Type B pancreatic cell (in vitro differentiated cells): ENCODE data around the gene EFHC2. TPM values are rescaled to one million over a fixed set of nuclear protein-coding genes. Genes with fewer than 3 reads are reported as not detected.

Source experiments
- DNase-seq: peaks from one replicate; pipeline ENCODE4 v3.0.0; 2021; ENCODE audit warnings: mixed read lengths; ENCODE audit not compliant: unreplicated experiment; ENCODE audit errors: extremely low spot score
- H3K27ac Mint-ChIP-seq: 2 replicates; pipeline ENCODE4 v1.8.0; 2021; ENCODE audit warnings: mild to moderate bottlenecking, mixed read lengths
- H3K27me3 Mint-ChIP-seq: 2 replicates; pipeline ENCODE4 v1.8.0; 2021; ENCODE audit warnings: mixed read lengths
- H3K36me3 Mint-ChIP-seq: 2 replicates; pipeline ENCODE4 v1.8.0; 2021; ENCODE audit warnings: mixed read lengths
- H3K4me1 Mint-ChIP-seq: one replicate; pipeline ENCODE4 v1.8.0; 2021; ENCODE audit warnings: mixed read lengths; ENCODE audit not compliant: unreplicated experiment
- H3K4me3 Mint-ChIP-seq: 2 replicates; pipeline ENCODE4 v1.8.0; 2021; ENCODE audit warnings: mild to moderate bottlenecking, mixed read lengths
- H3K9me3 Mint-ChIP-seq: 2 replicates; pipeline ENCODE4 v1.8.0; 2021; ENCODE audit warnings: mixed read lengths
- CTCF ChIP-seq: fragments of 200-600 bp; sonication (generic); conservative IDR thresholded peaks from 2 replicates; pipeline ENCODE4 v1.5.0; 2021; ENCODE audit warnings: antibody characterized with exemption, mild to moderate bottlenecking
- total RNA-seq: library from RNA; stranded (reverse); gene quantifications from 2 replicates; pipeline ENCODE4 v1.2.1, GENCODE V29; 2021; ENCODE audit warnings: low replicate concordance

EFHC2 gene
- total RNA-seq, 1 donor from 2014 or later: 2.1 TPM

- DNase-seq: no peak
Observed at GRCh38 chrX:44349561-44349960, 6.1 kb upstream of the EFHC2 start.

GRCh38 chrX:44344687-44345086, 1.2 kb upstream of the EFHC2 start:
- TF ChIP-seq CTCF: no peak
- no peak overlapping the region for H3K27ac Mint-ChIP-seq
- no peaks in the 10 kb centered on the region for H3K9me3 Mint-ChIP-seq
- no peaks in the 10 kb centered on the region for H3K27me3 Mint-ChIP-seq
- peak overlapping the region; percentile 82 for H3K4me3 Mint-ChIP-seq
- no peak for DNase-seq
- no peaks in the 10 kb centered on the region for H3K36me3 Mint-ChIP-seq
- H3K4me1 Mint-ChIP-seq: peaks cover 7% of the 10 kb centered on the region

More at GRCh38 chrX:44349561-44349960, 6.1 kb upstream of the EFHC2 start:
- H3K36me3 Mint-ChIP-seq: no peaks in the 10 kb centered on the region
- no peak overlapping the region for H3K27ac Mint-ChIP-seq
- TF ChIP-seq CTCF: no peak
- H3K9me3 Mint-ChIP-seq: no peaks in the 10 kb centered on the region
- H3K4me3 Mint-ChIP-seq: no peak overlapping the region
- no peaks in the 10 kb centered on the region for H3K27me3 Mint-ChIP-seq
- peaks cover 4% of the 10 kb centered on the region for H3K4me1 Mint-ChIP-seq

DNA sequence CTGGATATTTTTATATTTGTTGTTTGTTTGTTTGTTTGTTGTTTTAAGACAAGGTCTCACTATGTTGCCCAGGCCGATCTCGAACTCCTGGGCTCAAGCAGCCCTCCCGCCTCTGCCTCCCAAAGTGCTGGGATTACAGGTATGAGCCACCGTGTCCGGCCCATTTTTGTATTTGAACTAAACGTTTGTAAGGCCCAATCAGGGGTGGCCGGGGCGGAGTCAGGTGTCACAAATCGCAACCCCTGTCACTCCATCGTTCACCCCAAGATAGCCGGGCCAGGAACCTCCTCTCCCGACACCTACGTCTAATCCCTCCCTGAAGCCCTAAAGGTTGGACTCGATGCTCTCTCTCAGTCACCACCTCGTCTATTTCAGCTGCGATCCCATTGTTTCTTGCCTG, 722 bp upstream of the EFHC2 start:
- Mint-ChIP-seq H3K36me3 (no peaks in the 10 kb centered on the region), H3K4me3 (peak overlapping the region; percentile 82), H3K27ac (no peak overlapping the region), H3K27me3 (no peaks in the 10 kb centered on the region), H3K9me3 (no peaks in the 10 kb centered on the region), H3K4me1 (peaks cover 7% of the 10 kb centered on the region)
- TF ChIP-seq CTCF: no peak
- DNase-seq: no peak

GRCh38 chrX:44342866-44343265, 606 bp downstream of the EFHC2 start:
- peaks cover 7% of the 10 kb centered on the region for H3K4me1 Mint-ChIP-seq
- no peaks in the 10 kb centered on the region for H3K27me3 Mint-ChIP-seq
- H3K4me3 Mint-ChIP-seq: peak overlapping the region; percentile 82
- no peak overlapping the region for H3K27ac Mint-ChIP-seq
- no peaks in the 10 kb centered on the region for H3K9me3 Mint-ChIP-seq
- H3K36me3 Mint-ChIP-seq: no peaks in the 10 kb centered on the region
- no peak for TF ChIP-seq CTCF
- no peak for DNase-seq

- Mint-ChIP-seq H3K4me1 (no peaks in the 10 kb centered on the region), H3K27me3 (no peaks in the 10 kb centered on the region), H3K4me3 (no peak overlapping the region), H3K27ac (no peak overlapping the region), H3K36me3 (no peaks in the 10 kb centered on the region), H3K9me3 (no peaks in the 10 kb centered on the region)
- TF ChIP-seq CTCF: no peak
- no peak for DNase-seq
Observed at GRCh38 chrX:44338361-44338760, 5.1 kb downstream of the EFHC2 start.

DNA sequence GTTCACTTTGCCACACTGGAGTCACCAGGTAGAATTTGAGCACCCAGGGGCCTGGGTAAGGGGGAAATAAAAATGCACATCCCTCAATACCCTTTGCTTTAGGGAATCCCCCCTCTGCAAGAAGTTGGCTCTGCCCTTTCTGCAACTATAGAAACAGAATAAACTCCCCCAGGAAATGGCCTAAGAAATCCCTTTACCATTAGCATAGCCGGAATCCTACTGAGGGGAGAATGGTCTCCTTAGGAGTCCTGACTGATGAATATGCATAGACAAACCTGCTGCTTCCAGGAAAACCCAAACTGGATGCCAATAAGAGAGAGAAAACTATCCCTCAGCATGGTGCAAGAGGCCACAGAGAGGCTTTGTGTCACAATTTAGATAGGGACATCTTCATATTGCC, 11.0 kb downstream of the EFHC2 start:
- Mint-ChIP-seq H3K27ac (no peak overlapping the region), H3K9me3 (peaks cover 6% of the 10 kb centered on the region), H3K27me3 (no peaks in the 10 kb centered on the region), H3K36me3 (no peaks in the 10 kb centered on the region), H3K4me3 (no peak overlapping the region), H3K4me1 (no peaks in the 10 kb centered on the region)
- no peak for DNase-seq
- no peak for TF ChIP-seq CTCF
